Lung (tissue), 12 donors: ENCODE measurements around the gene BABAM2. TPM values are rescaled to one million over a fixed set of nuclear protein-coding genes. Genes with fewer than 3 reads are reported as not detected.
"Not testable (repeated sequence)": the region's sequence is repeated elsewhere in the genome, so short reads cannot be mapped to it uniquely, and the experiment has no call there.

Experiments
- ATAC-seq: fragments of 200-7000 bp; cut with Tn5 transposase; one replicate; pipeline ENCODE4 v1.9.1; 2020; ENCODE audit warnings: moderate number of reproducible peaks; ENCODE audit not compliant: insufficient read depth, low FRiP score
- DNase-seq, 3 donors: peaks; one replicate each; pipeline ENCODE4 v3.0.0-alpha.2; 2013 to 2017
- H3K27ac ChIP-seq, 2 donors: one replicate each; pipeline ENCODE4 v1.5.1; 2013; ENCODE audit warnings: mild to moderate bottlenecking in 2 of 2, moderate library complexity in 2 of 2, control low read depth in 1 of 2, inconsistent platforms in 1 of 2, low read depth in 1 of 2, low read length in 1 of 2
- H3K27me3 ChIP-seq, 3 donors: one replicate each; pipeline ENCODE4 v1.5.1; 2013; ENCODE audit warnings: low read length in 2 of 3; ENCODE audit not compliant: control insufficient read depth in 3 of 3, insufficient read depth in 3 of 3
- H3K36me3 ChIP-seq, 4 donors: one replicate each; pipeline ENCODE4 v1.5.1; 2013; ENCODE audit warnings: low read length in 4 of 4, mild to moderate bottlenecking in 1 of 4, moderate library complexity in 1 of 4; ENCODE audit not compliant: control insufficient read depth in 4 of 4, insufficient read depth in 4 of 4
- H3K4me1 ChIP-seq, 5 donors: one replicate each; pipeline ENCODE4 v1.5.1; 2013; ENCODE audit warnings: low read length in 5 of 5, mild to moderate bottlenecking in 2 of 5, moderate library complexity in 1 of 5; ENCODE audit not compliant: control insufficient read depth in 5 of 5, insufficient read depth in 5 of 5
- H3K4me3 ChIP-seq: one replicate; pipeline ENCODE4 v1.5.1; 2013; ENCODE audit warnings: mild to moderate bottlenecking, control low read depth, moderate library complexity
- H3K9ac ChIP-seq, 2 donors: one replicate each; pipeline ENCODE4 v1.5.1; 2013; ENCODE audit warnings: low read length in 2 of 2, control low read depth in 1 of 2; ENCODE audit not compliant: insufficient read depth in 1 of 2
- H3K9me3 ChIP-seq, 4 donors: one replicate each; pipeline ENCODE4 v1.5.1; 2013; ENCODE audit warnings: low read length in 3 of 4, mild to moderate bottlenecking in 1 of 4, moderate library complexity in 1 of 4; ENCODE audit not compliant: control insufficient read depth in 4 of 4, insufficient read depth in 3 of 4
- CTCF ChIP-seq: IDR thresholded peaks from 2 replicates; pipeline ENCODE4 v1.5.1; 2012; ENCODE audit warnings: mild to moderate bottlenecking; ENCODE audit errors: control extremely low read depth, extremely low read depth
- WGBS, 2 donors: extraction: QIAGEN DNeasy Blood & Tissue Kit; methylation state at CpG; one replicate each; pipeline ENCODE4 v1.1.7; 2013; 5-methylcytosine and 5-hydroxymethylcytosine counted together
- polyA plus RNA-seq, 2 donors: library from polyadenylated mRNA; stranded (reverse); fragments of 200-250 nt; gene quantifications; one replicate each; pipeline ENCODE4 v1.2.1, GENCODE V29; 2013
- total RNA-seq, 2 donors: library from RNA; depleted of rRNA in 1 of 2; stranded (reverse); fragments of >200 nt in 1 of 2; gene quantifications; one replicate each; pipeline ENCODE4 v1.2.1, GENCODE V29; 2014 to 2021
- donor health status: control.
- donor health status: control.
- donor health status: Bipolar disorder and iron deficiency.
- donor health status: healthy.
- donor health status: DM: yes; HTN: yes; CAD: no.

BABAM2 gene
- total and polyA plus RNA-seq, 4 donors = 19.0 to 43.3 (median 33.7) TPM

GRCh38 chr2:27973592-27973991 is 83.1 kb downstream of the BABAM2 start:
- no peak overlapping the region for H3K27ac ChIP-seq
- no peaks in the 10 kb centered on the region for H3K36me3 ChIP-seq
- H3K9ac ChIP-seq = no peak overlapping the region
- H3K9me3 ChIP-seq = no peaks in the 10 kb centered on the region
- no peak for TF ChIP-seq CTCF
- peaks cover 0 to 10% (median 3%) of the 10 kb centered on the region in 5 donors for H3K4me1 ChIP-seq
- DNase-seq (no peak), ATAC-seq (no peak)
- 90 to 95% methylated on average over 3 of the region's 3 CpGs for whole genome bisulfite sequencing, 2 donors
- no peaks in the 10 kb centered on the region for H3K27me3 ChIP-seq
- H3K4me3 ChIP-seq = no peak overlapping the region

GRCh38 chr2:27976308-27976707 is 85.8 kb downstream of the BABAM2 start:
- Histone ChIP-seq H3K9ac (no peak overlapping the region), H3K27me3 (no peaks in the 10 kb centered on the region), H3K4me1 (peaks cover 0 to 13% (median 3%) of the 10 kb centered on the region in 5 donors), H3K9me3 (no peaks in the 10 kb centered on the region), H3K27ac (no peak overlapping the region), H3K36me3 (no peaks in the 10 kb centered on the region), H3K4me3 (no peak overlapping the region)
- DNase-seq (no peak), ATAC-seq (no peak)
- WGBS, 2 donors = 97 to 99% methylated on average over 1 of the region's 1 CpG
- no peak for TF ChIP-seq CTCF

- ATAC-seq = peak; percentile 81
- no peak for DNase-seq
- no peak for TF ChIP-seq CTCF
- peak overlapping the region in 1 of 2 donors; percentile 55 for H3K27ac ChIP-seq
- no peak overlapping the region for H3K4me3 ChIP-seq
- H3K4me1 ChIP-seq = peaks cover 0 to 7% (median 3%) of the 10 kb centered on the region in 5 donors
- H3K27me3 ChIP-seq = no peaks in the 10 kb centered on the region
- H3K9me3 ChIP-seq = no peaks in the 10 kb centered on the region
- H3K9ac ChIP-seq = no peak overlapping the region
- WGBS, 2 donors = 74 to 87% methylated on average over 3 of the region's 3 CpGs
- no peaks in the 10 kb centered on the region for H3K36me3 ChIP-seq
These were observed 87.3 kb downstream of the BABAM2 start for GRCh38 chr2:27977731-27978312.

GRCh38 chr2:27978761-27979160 is 88.2 kb downstream of the BABAM2 start:
- 97 to 100% methylated on average over 2 of the region's 2 CpGs for WGBS, 2 donors
- not testable (repeated sequence) for H3K27ac ChIP-seq, H3K4me1 ChIP-seq, DNase-seq, ATAC-seq, H3K36me3 ChIP-seq, H3K9ac ChIP-seq, H3K9me3 ChIP-seq, H3K4me3 ChIP-seq, H3K27me3 ChIP-seq
